Lower lobe of right lung (tissue), 2 donors: Measurements from ENCODE around the gene MINK1. TPM values are rescaled to one million over a fixed set of nuclear protein-coding genes. Genes with fewer than 3 reads are reported as not detected.
A peak's percentile ranks its signal among the peaks of the same experiment; 100 is the strongest.

Source experiments
- ATAC-seq, 2 donors: fragments of 200-7000 bp; cut with Tn5 transposase; one replicate each; pipeline ENCODE4 v1.9.1; 2020 to 2022; ENCODE audit warnings: mild to moderate bottlenecking in 2 of 2, moderate library complexity in 2 of 2
- DNase-seq: peaks from one replicate; pipeline ENCODE4 v3.0.0-alpha.2; 2020
- H3K27ac ChIP-seq: fragments of 200-600 bp; one replicate; pipeline ENCODE4 v1.8.0; 2022
- H3K27me3 ChIP-seq: fragments of 200-600 bp; one replicate; pipeline ENCODE4 v1.8.0; 2022; ENCODE audit warnings: low read depth
- H3K36me3 ChIP-seq: fragments of 200-600 bp; one replicate; pipeline ENCODE4 v1.8.0; 2022; ENCODE audit warnings: mild to moderate bottlenecking
- H3K4me1 ChIP-seq: fragments of 200-600 bp; one replicate; pipeline ENCODE4 v1.8.0; 2022
- H3K4me3 ChIP-seq: fragments of 200-600 bp; one replicate; pipeline ENCODE4 v1.8.0; 2022; ENCODE audit warnings: mild to moderate bottlenecking
- H3K9me3 ChIP-seq: fragments of 200-600 bp; one replicate; pipeline ENCODE4 v1.8.0; 2022
- intact Hi-C: fragments of 100-400 bp; cut with DNase I; formaldehyde crosslinking; loops from one replicate; pipeline ENCODE4 v1.11.0; 2022
- total RNA-seq: library from RNA; stranded (reverse); fragmentation: NEBNext Ultra II Directional; extraction: Animal tissue kit (Norgen Biotek cat#: 25700); gene quantifications from one replicate; pipeline ENCODE4 v1.2.1, GENCODE V29; 2021
- TF ChIP-seq, protein P1 (sequence below): fragments of 200-600 bp; IDR thresholded peaks from one replicate; pipeline ENCODE4 v1.8.0; 2022; ENCODE audit warnings: antibody characterized with exemption, mild to moderate bottlenecking
- donor health status: DM: no; HTN: yes; CAD: no; lungs with severe emphysema.

MINK1 gene
- total RNA-seq, 1 donor from 2014 or later = 155 TPM

DNA sequence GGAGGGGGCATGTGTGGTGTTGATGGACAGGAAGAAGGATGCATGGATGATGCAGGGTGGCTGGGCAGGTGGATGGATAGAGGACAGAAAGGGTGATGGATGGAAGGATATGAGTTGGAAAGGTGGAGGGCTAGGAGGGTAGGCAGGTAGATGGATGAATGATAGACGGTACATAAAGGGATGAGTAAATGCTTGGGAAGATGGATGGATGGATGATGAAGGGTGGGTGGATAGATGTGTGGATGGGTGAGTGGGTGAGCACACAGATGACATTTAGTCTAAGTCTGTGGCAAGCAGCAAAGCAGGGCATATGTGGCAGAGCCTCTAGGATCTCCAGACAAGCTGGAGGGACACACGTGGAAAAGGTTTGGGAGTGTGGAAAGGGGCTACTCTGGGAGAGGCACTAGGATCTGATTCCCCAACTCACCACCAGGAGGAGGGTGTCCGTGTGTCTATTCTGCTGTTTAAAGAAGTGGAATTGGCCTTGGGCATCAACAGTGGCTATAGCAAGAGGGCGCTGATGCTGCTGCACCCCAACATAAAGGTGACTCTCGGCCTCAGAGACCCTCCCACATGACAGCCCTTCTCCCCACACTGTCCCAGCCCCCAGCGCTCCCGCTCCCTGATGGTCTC lies 18.0 kb upstream of the MINK1 start:
- Histone ChIP-seq H3K36me3 (peaks cover 62% of the 10 kb centered on the region), H3K27ac (no peak overlapping the region), H3K4me3 (no peak overlapping the region), H3K27me3 (no peaks in the 10 kb centered on the region), H3K4me1 (no peaks in the 10 kb centered on the region), H3K9me3 (no peaks in the 10 kb centered on the region)
- no peak for ATAC-seq
- no peak for DNase-seq
- TF ChIP-seq, protein P1, sequence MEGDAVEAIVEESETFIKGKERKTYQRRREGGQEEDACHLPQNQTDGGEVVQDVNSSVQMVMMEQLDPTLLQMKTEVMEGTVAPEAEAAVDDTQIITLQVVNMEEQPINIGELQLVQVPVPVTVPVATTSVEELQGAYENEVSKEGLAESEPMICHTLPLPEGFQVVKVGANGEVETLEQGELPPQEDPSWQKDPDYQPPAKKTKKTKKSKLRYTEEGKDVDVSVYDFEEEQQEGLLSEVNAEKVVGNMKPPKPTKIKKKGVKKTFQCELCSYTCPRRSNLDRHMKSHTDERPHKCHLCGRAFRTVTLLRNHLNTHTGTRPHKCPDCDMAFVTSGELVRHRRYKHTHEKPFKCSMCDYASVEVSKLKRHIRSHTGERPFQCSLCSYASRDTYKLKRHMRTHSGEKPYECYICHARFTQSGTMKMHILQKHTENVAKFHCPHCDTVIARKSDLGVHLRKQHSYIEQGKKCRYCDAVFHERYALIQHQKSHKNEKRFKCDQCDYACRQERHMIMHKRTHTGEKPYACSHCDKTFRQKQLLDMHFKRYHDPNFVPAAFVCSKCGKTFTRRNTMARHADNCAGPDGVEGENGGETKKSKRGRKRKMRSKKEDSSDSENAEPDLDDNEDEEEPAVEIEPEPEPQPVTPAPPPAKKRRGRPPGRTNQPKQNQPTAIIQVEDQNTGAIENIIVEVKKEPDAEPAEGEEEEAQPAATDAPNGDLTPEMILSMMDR = no peak
- intact Hi-C loops = no loop called here

DNA sequence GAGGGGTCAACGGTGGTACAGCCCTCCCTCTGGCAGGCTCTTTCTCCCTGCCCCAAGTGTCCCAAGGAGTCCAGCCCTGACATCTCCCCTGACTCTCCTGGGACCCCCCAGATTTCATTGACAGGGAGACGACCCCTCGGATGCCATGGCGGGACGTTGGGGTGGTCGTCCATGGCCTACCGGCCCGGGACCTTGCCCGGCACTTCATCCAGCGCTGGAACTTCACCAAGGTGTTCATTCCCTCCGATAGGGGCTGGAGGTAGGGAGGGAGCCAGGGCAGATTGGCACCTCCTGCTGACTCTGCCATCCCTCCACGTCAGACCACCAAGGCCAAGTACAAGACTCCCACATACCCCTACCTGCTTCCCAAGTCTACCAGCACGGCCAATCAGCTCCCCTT lies 16.3 kb upstream of the MINK1 start:
- H3K4me3 ChIP-seq = no peak overlapping the region
- ATAC-seq (no peak), DNase-seq (no peak)
- H3K4me1 ChIP-seq = no peaks in the 10 kb centered on the region
- no peaks in the 10 kb centered on the region for H3K9me3 ChIP-seq
- no peak overlapping the region for H3K27ac ChIP-seq
- TF ChIP-seq, protein P1 = no peak
- intact Hi-C loops = no loop called here
- H3K27me3 ChIP-seq = no peaks in the 10 kb centered on the region
- H3K36me3 ChIP-seq = peaks cover 48% of the 10 kb centered on the region

DNA sequence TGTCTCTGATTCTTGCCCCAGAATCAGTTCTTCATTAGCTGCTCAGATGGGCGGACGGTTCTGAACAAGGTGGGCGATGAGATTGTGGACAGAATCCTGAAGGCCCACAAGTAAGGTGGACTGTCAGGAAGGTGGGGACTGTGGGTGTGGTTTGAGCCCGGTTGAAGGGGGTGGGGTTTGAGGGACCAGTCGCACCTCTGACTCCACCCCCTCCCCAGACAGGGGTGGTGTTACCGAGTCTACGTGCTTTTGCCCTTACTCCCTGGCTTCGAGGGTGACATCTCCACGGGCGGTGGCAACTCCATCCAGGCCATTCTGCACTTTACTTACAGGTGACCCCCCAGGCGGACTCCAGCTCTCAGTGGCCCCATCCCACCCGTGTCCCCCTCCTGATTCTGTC lies 14.9 kb upstream of the MINK1 start:
- Histone ChIP-seq H3K27me3 (no peaks in the 10 kb centered on the region), H3K9me3 (no peaks in the 10 kb centered on the region), H3K4me1 (no peaks in the 10 kb centered on the region), H3K4me3 (no peak overlapping the region), H3K36me3 (peaks cover 57% of the 10 kb centered on the region), H3K27ac (no peak overlapping the region)
- intact Hi-C loops = no loop called here
- TF ChIP-seq, protein P1 = no peak
- ATAC-seq = no peak
- no peak for DNase-seq

DNA sequence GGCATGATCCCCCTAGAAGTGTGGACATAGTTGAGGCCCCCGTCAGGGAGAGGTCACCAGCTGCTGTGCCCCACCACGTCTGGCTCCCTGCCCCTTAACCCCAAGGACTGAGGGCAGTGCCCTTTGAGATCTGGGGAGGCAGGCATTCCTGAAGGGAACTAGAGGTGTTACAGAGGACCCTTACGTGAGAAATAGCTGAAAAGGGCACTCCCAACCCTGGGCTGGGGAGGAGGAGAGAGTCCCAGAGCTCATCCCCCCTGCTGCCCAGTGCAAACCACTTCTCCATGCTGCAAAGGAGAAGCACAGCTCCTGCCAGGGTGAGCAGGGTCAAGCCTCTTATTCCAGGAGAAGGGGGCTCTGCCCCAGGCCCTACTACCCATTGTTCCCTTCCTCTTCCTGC lies 10.3 kb upstream of the MINK1 start:
- TF ChIP-seq, protein P1 = no peak
- no peak overlapping the region for H3K4me3 ChIP-seq
- intact Hi-C loops = no loop called here
- no peaks in the 10 kb centered on the region for H3K4me1 ChIP-seq
- DNase-seq = no peak
- peaks cover 26% of the 10 kb centered on the region for H3K36me3 ChIP-seq
- no peaks in the 10 kb centered on the region for H3K27me3 ChIP-seq
- no peak overlapping the region for H3K27ac ChIP-seq
- ATAC-seq = no peak
- H3K9me3 ChIP-seq = no peaks in the 10 kb centered on the region

DNA sequence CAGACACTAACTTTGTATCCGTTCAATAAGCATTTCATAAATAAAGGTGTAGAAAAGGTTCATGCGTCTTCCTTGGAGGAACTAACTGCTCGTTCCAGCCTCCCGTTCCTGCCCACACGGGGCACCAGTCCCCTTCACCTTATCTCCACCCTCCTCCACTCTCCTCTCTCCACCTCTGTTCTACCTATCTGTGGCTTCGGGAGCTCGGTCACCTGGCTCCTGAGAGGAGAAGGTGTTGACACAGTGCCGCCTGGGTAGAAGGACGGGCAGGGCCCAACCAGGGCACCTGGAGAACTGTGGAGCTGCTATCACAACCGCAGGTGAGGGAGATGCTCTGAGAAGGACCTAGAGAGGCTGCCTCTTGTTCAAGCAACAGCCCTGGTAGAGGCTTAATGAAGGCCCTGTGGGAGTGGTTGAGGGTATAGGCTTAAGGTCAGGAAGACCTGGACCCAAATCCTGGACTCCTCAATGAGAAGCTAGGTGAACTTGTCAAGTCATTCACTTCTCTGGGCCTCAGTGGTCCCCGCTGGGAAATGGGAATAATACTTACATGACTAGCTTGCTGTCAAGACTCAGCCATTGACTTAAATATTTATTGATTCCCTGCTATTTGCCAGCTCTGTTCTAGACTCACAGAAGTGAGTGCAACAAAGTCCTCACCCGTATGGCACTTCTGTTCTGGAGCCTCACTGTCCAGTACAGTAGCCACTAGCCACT lies 9.6 kb upstream of the MINK1 start:
- intact Hi-C loops = no loop called here
- H3K9me3 ChIP-seq = no peaks in the 10 kb centered on the region
- DNase-seq = no peak
- no peak overlapping the region for H3K4me3 ChIP-seq
- no peaks in the 10 kb centered on the region for H3K27me3 ChIP-seq
- no peaks in the 10 kb centered on the region for H3K4me1 ChIP-seq
- ATAC-seq = peak; percentile 29 to 64
- H3K36me3 ChIP-seq = peaks cover 26% of the 10 kb centered on the region
- no peak overlapping the region for H3K27ac ChIP-seq
- TF ChIP-seq, protein P1 = no peak
